GM23248 (cell line): ENCODE data around the gene MOGAT2.

ENCODE experiments used
- EZH2 ChIP-seq: fragments of 200-600 bp; sonication (generic); IDR thresholded peaks from 2 replicates; pipeline ENCODE4 v1.6.1; 2018; ENCODE audit warnings: antibody characterized with exemption, mild to moderate bottlenecking; ENCODE audit not compliant: insufficient read depth, poor library complexity, severe bottlenecking
- EZH2phosphoT487 ChIP-seq: fragments of 200-600 bp; sonication (generic); IDR thresholded peaks from 2 replicates; pipeline ENCODE4 v1.6.1; 2018; ENCODE audit warnings: antibody characterized with exemption, moderate library complexity, mild to moderate bottlenecking, low read depth; ENCODE audit not compliant: insufficient read depth

- TF ChIP-seq EZH2: no peak
- TF ChIP-seq EZH2phosphoT487: no peak
These were observed 52.5 kb downstream of the MOGAT2 start for GRCh38 chr11:75770102-75770501.
